Ishikawa (cell line): Measurements from ENCODE around the gene PGAM5.

Source experiments
- CEBPB ChIP-seq: IDR thresholded peaks from 2 replicates; pipeline ENCODE4 v1.6.1; 2012
- CREB1 ChIP-seq: IDR thresholded peaks from 2 replicates; pipeline ENCODE4 v1.6.1; 2012; ENCODE audit warnings: low read depth
- EGR1 ChIP-seq: IDR thresholded peaks from 2 replicates; pipeline ENCODE4 v1.6.1; 2012
- EP300 ChIP-seq: IDR thresholded peaks from 2 replicates; pipeline ENCODE4 v1.6.1; 2012; ENCODE audit warnings: borderline replicate concordance
- FOXM1 ChIP-seq: IDR thresholded peaks from 2 replicates; pipeline ENCODE4 v1.6.1; 2012; ENCODE audit warnings: low read depth, borderline replicate concordance
- MAX ChIP-seq: IDR thresholded peaks from 2 replicates; pipeline ENCODE4 v1.6.1; 2012
- NFIC ChIP-seq: IDR thresholded peaks from 2 replicates; pipeline ENCODE4 v1.6.1; 2012
- RAD21 ChIP-seq: IDR thresholded peaks from 2 replicates; pipeline ENCODE4 v1.6.1; 2012; ENCODE audit warnings: low read depth
- REST ChIP-seq: IDR thresholded peaks from 2 replicates; pipeline ENCODE4 v1.6.1; 2012; ENCODE audit warnings: low read depth, mild to moderate bottlenecking
- TAF1 ChIP-seq: IDR thresholded peaks from 2 replicates; pipeline ENCODE4 v1.6.1; 2012; ENCODE audit warnings: low read depth, mild to moderate bottlenecking
- TCF12 ChIP-seq: IDR thresholded peaks from 2 replicates; pipeline ENCODE4 v1.6.1; 2012; ENCODE audit warnings: low read depth
- TEAD4 ChIP-seq: IDR thresholded peaks from 2 replicates; pipeline ENCODE4 v1.6.1; 2012
- USF1 ChIP-seq: IDR thresholded peaks from 2 replicates; pipeline ENCODE4 v1.6.1; 2012
- YY1 ChIP-seq: IDR thresholded peaks from 2 replicates; pipeline ENCODE4 v1.6.1; 2012; ENCODE audit warnings: low read depth
- ZBTB7A ChIP-seq: IDR thresholded peaks from 2 replicates; pipeline ENCODE4 v1.6.1; 2012; ENCODE audit warnings: low read depth

The PGAM5 gene

GRCh38 chr12:132668191-132669088 lies 42.2 kb upstream of the PGAM5 start:
- TF ChIP-seq RAD21 (no peak), REST (no peak), TAF1 (no peak), EP300 (no peak), CEBPB (no peak), ZBTB7A (no peak), MAX (no peak), NFIC (no peak)

GRCh38 chr12:132669166-132669879 lies 41.3 kb upstream of the PGAM5 start:
- TF ChIP-seq CEBPB (no peak), YY1 (no peak)

GRCh38 chr12:132672116-132672515 lies 38.5 kb upstream of the PGAM5 start:
- no peak for TF ChIP-seq TEAD4

- TF ChIP-seq REST, result no peak
- TF ChIP-seq CREB1, result no peak
- no peak for TF ChIP-seq YY1
- TF ChIP-seq TCF12, result no peak
- TF ChIP-seq TEAD4, result no peak
- TF ChIP-seq CEBPB, result no peak
- no peak for TF ChIP-seq NFIC
- TF ChIP-seq RAD21, result no peak
- TF ChIP-seq MAX, result no peak
- TF ChIP-seq ZBTB7A, result no peak
- no peak for TF ChIP-seq TAF1
- TF ChIP-seq EGR1, result no peak
- no peak for TF ChIP-seq FOXM1
- TF ChIP-seq USF1, result no peak
- TF ChIP-seq EP300, result no peak
Measured at GRCh38 chr12:132672678-132673077, 38.0 kb upstream of the PGAM5 start.

- TF ChIP-seq FOXM1, result no peak
- TF ChIP-seq EGR1, result no peak
- TF ChIP-seq RAD21, result no peak
- TF ChIP-seq EP300, result no peak
- no peak for TF ChIP-seq REST
- TF ChIP-seq YY1, result no peak
Measured at GRCh38 chr12:132673288-132674179, 37.1 kb upstream of the PGAM5 start.
